Right lobe of liver (tissue), 4 donors: Measurements from ENCODE around the gene CHRDL1.

Source experiments
- POLR2A ChIP-seq: fragments of 450-650 bp; IDR thresholded peaks from one replicate; pipeline ENCODE4 v1.6.1; 2017; ENCODE audit warnings: antibody characterized with exemption, mild to moderate bottlenecking
- TF ChIP-seq, protein P1 (sequence below), 4 donors: fragments of 200-600 bp in 3 of 4; fragments of 450-650 bp in 1 of 4; IDR thresholded peaks; one replicate each; pipeline versions ENCODE4 v1.5.1 to v1.8.0; 2016 to 2022; ENCODE audit warnings: antibody characterized with exemption in 4 of 4, mild to moderate bottlenecking in 2 of 4
- donor health status: DM: no; HTN: no; CAD: no.
- donor health status: DM: no; HTN: no; CAD: no.
- donor health status: DM: no; HTN: yes; CAD: no.

DNA sequence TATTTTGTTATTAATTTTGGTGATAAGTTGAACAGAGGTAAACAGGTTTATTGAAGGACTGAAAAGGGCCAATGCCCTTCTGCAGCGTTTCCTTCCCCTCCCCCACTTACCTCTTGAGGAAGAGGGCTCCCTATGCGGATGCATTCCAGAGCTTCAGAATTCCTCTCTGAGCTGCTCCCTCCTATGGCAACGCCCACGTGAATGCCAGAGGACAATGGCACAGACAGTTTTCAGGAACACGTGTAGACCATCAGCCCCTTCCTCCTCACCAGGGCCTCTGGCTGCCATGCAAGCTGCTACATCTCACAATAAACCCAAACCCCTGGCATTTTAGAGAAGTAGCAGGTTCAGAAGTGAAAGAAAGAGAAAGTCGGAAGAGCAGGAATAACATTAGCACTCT, 127.9 kb downstream of the CHRDL1 start:
- TF ChIP-seq POLR2A, result no peak
- TF ChIP-seq, protein P1, sequence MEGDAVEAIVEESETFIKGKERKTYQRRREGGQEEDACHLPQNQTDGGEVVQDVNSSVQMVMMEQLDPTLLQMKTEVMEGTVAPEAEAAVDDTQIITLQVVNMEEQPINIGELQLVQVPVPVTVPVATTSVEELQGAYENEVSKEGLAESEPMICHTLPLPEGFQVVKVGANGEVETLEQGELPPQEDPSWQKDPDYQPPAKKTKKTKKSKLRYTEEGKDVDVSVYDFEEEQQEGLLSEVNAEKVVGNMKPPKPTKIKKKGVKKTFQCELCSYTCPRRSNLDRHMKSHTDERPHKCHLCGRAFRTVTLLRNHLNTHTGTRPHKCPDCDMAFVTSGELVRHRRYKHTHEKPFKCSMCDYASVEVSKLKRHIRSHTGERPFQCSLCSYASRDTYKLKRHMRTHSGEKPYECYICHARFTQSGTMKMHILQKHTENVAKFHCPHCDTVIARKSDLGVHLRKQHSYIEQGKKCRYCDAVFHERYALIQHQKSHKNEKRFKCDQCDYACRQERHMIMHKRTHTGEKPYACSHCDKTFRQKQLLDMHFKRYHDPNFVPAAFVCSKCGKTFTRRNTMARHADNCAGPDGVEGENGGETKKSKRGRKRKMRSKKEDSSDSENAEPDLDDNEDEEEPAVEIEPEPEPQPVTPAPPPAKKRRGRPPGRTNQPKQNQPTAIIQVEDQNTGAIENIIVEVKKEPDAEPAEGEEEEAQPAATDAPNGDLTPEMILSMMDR (IDR thresholded peaks at IDR 0.05), result no peak
